Measurements from ENCODE around the gene BICRA.
"Not testable (repeated sequence)": the region's sequence is repeated elsewhere in the genome, so short reads cannot be mapped to it uniquely, and the experiment has no call there.

BICRA gene

GRCh38 chr19:47581605-47582319, 27.2 kb upstream of the BICRA start:
- H3K4me3 ChIP-seq (ENCODE audit: severe bottlenecking) = no peak overlapping the region
- no peak for DNase-seq (ENCODE audit: low spot score)
- ATAC-seq (ENCODE audit: low read depth) = peak; percentile 54; the same call in 1 of the 3 replicates

DNA sequence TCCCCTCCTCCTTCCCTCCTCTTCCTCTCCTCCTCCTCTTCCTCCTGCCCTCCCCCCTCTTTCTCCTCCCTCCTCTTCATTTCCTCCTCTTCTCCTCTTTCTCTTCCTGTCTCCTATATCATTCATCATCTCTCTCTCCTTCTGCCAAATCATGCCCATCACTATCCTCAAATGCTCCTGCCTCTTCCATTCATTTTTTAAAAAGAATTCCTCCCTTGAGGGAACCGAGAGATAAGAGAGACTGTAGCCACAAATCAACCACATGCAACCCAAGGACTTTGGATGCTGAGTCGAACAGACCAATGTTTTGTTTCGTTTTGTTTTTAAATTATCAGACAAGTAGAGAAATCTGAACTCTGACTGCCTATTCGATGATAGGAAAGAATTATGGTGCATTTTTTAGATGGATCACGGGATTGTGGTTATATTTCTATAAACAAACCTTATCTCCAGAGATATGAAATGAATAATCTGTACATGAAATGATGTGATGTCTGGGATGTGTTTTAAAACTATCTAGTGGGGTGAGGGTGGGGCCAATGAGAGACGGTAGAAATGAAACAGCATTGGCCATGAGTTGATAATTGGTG, 26.5 kb upstream of the BICRA start:
- no peak for ATAC-seq (ENCODE audit: low read depth)
- Histone ChIP-seq H3K4me1 (ENCODE audit: insufficient read depth, poor library complexity, severe bottlenecking) (peaks cover 14% of the 10 kb centered on the region), H3K4me3 (ENCODE audit: severe bottlenecking) (no peak overlapping the region), H3K27ac (ENCODE audit: poor library complexity, severe bottlenecking) (peak overlapping the region; percentile 14), H3K36me3 (ENCODE audit: low read depth) (no peaks in the 10 kb centered on the region), H3K27me3 (ENCODE audit: insufficient read depth, poor library complexity, severe bottlenecking) (no peaks in the 10 kb centered on the region), H3K9me3 (ENCODE audit: severe bottlenecking) (peaks cover 4% of the 10 kb centered on the region)
- no peak for TF ChIP-seq CTCF (IDR thresholded peaks at IDR 0.05; ENCODE audit: poor library complexity, severe bottlenecking)
- DNase-seq (ENCODE audit: low spot score) = no peak

More at GRCh38 chr19:47581605-47582319, 27.2 kb upstream of the BICRA start:
- Histone ChIP-seq H3K27me3 (ENCODE audit: insufficient read depth, poor library complexity, severe bottlenecking) (no peaks in the 10 kb centered on the region), H3K4me1 (ENCODE audit: insufficient read depth, poor library complexity, severe bottlenecking) (peaks cover 14% of the 10 kb centered on the region), H3K9me3 (ENCODE audit: severe bottlenecking) (peaks cover 4% of the 10 kb centered on the region), H3K36me3 (ENCODE audit: low read depth) (no peaks in the 10 kb centered on the region), H3K27ac (ENCODE audit: poor library complexity, severe bottlenecking) (no peak overlapping the region)
- no peak for TF ChIP-seq CTCF (IDR thresholded peaks at IDR 0.05; ENCODE audit: poor library complexity, severe bottlenecking)

GRCh38 chr19:47583161-47583560, 25.8 kb upstream of the BICRA start:
- H3K27ac ChIP-seq (ENCODE audit: poor library complexity, severe bottlenecking) = peak overlapping the region; percentile 14
- H3K9me3 ChIP-seq (ENCODE audit: severe bottlenecking); H3K36me3 ChIP-seq (ENCODE audit: low read depth); DNase-seq (ENCODE audit: low spot score); H3K27me3 ChIP-seq (ENCODE audit: insufficient read depth, poor library complexity, severe bottlenecking); H3K4me3 ChIP-seq (ENCODE audit: severe bottlenecking): not testable (repeated sequence)
- H3K4me1 ChIP-seq (ENCODE audit: insufficient read depth, poor library complexity, severe bottlenecking) = peaks cover 14% of the 10 kb centered on the region
- peak; percentile 54; the same call in 2 of the 3 replicates for ATAC-seq (ENCODE audit: low read depth)

DNA sequence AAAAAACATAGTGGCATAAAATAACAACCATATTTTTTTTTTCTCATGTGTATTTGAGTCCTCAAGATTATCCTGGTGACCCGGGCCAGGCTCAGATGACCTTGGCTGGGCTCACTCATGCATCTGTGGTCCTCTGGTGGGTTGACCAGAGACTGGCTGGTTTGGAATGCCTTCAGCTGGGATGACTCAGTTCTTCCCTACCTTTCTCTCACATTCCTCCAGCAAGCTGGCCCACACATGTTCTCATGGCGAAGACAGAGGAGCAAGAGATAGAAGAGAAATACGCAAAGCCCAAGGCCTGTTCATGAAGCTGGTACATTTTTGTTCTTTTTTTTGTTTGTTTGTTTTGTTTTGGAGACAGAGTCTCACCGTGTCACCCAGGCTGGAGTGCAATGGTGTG, 21.6 kb upstream of the BICRA start:
- no peak for ATAC-seq (ENCODE audit: low read depth)
- H3K4me3 ChIP-seq (ENCODE audit: severe bottlenecking) = no peak overlapping the region
- TF ChIP-seq CTCF (IDR thresholded peaks at IDR 0.05; ENCODE audit: poor library complexity, severe bottlenecking) = no peak
- no peak for DNase-seq (ENCODE audit: low spot score)
- peaks cover 4% of the 10 kb centered on the region for H3K9me3 ChIP-seq (ENCODE audit: severe bottlenecking)
- peaks cover 8% of the 10 kb centered on the region for H3K4me1 ChIP-seq (ENCODE audit: insufficient read depth, poor library complexity, severe bottlenecking)
- no peaks in the 10 kb centered on the region for H3K36me3 ChIP-seq (ENCODE audit: low read depth)
- no peak overlapping the region for H3K27ac ChIP-seq (ENCODE audit: poor library complexity, severe bottlenecking)
- H3K27me3 ChIP-seq (ENCODE audit: insufficient read depth, poor library complexity, severe bottlenecking) = no peaks in the 10 kb centered on the region

DNA sequence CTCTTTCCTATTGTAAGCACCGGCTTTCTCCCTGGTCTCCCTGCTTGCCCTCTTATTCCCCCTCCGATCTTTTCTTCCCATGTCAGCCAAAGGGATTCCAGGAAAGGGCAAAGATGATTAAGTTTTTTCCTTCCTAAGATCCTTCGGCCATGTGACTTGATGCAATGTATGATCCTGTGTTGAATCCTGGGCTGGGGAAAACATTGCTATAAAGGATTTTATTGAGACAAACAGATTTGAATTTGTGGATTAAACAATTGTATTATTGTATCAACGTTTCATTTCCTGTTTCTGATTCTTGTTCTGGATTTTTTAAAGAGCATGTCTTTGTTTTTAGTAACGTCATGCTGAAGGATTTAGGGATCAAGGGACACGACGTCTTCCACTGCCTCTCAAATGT, 19.1 kb upstream of the BICRA start:
- H3K4me1 ChIP-seq (ENCODE audit: insufficient read depth, poor library complexity, severe bottlenecking) = no peaks in the 10 kb centered on the region
- TF ChIP-seq CTCF (IDR thresholded peaks at IDR 0.05; ENCODE audit: poor library complexity, severe bottlenecking) = no peak
- no peak overlapping the region for H3K27ac ChIP-seq (ENCODE audit: poor library complexity, severe bottlenecking)
- peaks cover 4% of the 10 kb centered on the region for H3K9me3 ChIP-seq (ENCODE audit: severe bottlenecking)
- DNase-seq (ENCODE audit: low spot score) = no peak
- H3K36me3 ChIP-seq (ENCODE audit: low read depth) = no peaks in the 10 kb centered on the region
- no peaks in the 10 kb centered on the region for H3K27me3 ChIP-seq (ENCODE audit: insufficient read depth, poor library complexity, severe bottlenecking)
- no peak overlapping the region for H3K4me3 ChIP-seq (ENCODE audit: severe bottlenecking)
- no peak for ATAC-seq (ENCODE audit: low read depth)

All from RWPE2 (cell line).